Measurements from ENCODE around the gene SLC30A1. TPM values are rescaled to one million over a fixed set of nuclear protein-coding genes. Genes with fewer than 3 reads are reported as not detected.

SLC30A1 gene
- total and polyA plus RNA-seq, 2 of the 13 experiments (the other 11 are each of a cell fraction or from before 2014, with no cell fraction given): 5.9 to 24.4 TPM

DNA sequence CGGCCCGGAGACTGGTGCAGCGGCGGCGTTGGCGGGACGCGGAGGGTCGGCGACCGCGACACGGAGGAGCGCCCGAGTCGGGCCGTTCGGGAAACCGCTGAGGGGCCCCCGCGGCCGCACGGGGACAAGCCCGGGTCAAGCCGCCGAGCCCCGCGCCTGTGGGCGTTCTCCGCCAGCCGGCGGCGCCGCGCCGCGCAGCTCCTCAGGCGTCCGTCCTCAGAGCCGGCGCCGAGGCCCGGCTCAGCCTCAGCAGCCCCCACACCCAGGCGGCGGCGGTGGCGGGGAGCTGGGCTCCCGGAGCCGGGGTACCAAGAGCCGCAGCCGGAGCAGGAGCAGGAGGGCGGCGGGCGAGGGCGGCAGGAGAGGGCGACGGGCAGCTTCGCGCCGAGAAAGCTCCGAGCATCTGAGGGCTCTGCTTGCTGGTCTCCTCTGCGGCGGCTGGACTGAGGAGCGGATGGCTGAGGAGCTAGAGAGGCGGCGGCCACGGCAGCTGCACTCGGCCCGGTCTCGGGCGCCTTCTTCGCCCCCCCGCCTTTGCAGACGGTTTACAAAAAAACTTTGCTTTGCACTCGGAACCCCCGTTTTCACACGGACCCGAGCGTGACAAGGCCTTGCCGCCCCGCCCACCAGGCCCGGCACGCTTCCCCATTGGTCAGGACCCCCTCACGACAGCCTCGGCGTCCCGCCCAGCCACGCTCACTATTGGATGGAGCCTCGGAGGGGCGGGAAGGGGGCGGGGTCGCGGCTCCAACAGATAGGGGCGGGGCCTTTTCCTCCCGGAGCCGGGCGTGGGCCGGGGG, at the start of gene SLC30A1 (continued):
- TF ChIP-seq BCLAF1 (IDR thresholded peaks at IDR 0.05) (no peak), HNRNPL (IDR thresholded peaks at IDR 0.05; ENCODE audit: low read depth, low read length) (0 out of 2 replicates have a peak, but pooled peaks have one; percentile 17), ZNF430 (CRISPR knock-in tag; IDR thresholded peaks at IDR 0.05) (no peak), SSRP1 (CRISPR knock-in tag; IDR thresholded peaks at IDR 0.05) (no peak), IKZF1 (IDR thresholded peaks at IDR 0.05) (no peak), ZNF564 (CRISPR knock-in tag; IDR thresholded peaks at IDR 0.05) (no peak), ATAD3A (CRISPR knock-in tag; IDR thresholded peaks at IDR 0.05) (no peak), ZNF598 (CRISPR knock-in tag; IDR thresholded peaks at IDR 0.05; ENCODE audit: borderline replicate concordance) (no peak), PHF8 (CRISPR knock-in tag; IDR thresholded peaks at IDR 0.05) (no peak; the same call in 1 of the 2 replicates), KLF6 (CRISPR knock-in tag; IDR thresholded peaks at IDR 0.05) (no peak; the same call in 1 of the 2 replicates), TCF12 (IDR thresholded peaks at IDR 0.05) (no peak), TCF12 (CRISPR knock-in tag; IDR thresholded peaks at IDR 0.05) (no peak), GABPB1 (CRISPR knock-in tag; IDR thresholded peaks at IDR 0.05) (no peak), BCL6 (CRISPR knock-in tag; IDR thresholded peaks at IDR 0.05) (0 out of 2 replicates have a peak, but pooled peaks have one; percentile 17), ZNF703 (CRISPR knock-in tag; IDR thresholded peaks at IDR 0.05; ENCODE audit: borderline replicate concordance) (no peak), ZNF775 (CRISPR knock-in tag; IDR thresholded peaks at IDR 0.05; ENCODE audit: borderline replicate concordance) (no peak), ZNF788 (CRISPR knock-in tag; IDR thresholded peaks at IDR 0.05; ENCODE audit: borderline replicate concordance) (no peak), NFYB (CRISPR knock-in tag; IDR thresholded peaks at IDR 0.05) (peak; percentile 90)
- TF ChIP-seq, protein P1, sequence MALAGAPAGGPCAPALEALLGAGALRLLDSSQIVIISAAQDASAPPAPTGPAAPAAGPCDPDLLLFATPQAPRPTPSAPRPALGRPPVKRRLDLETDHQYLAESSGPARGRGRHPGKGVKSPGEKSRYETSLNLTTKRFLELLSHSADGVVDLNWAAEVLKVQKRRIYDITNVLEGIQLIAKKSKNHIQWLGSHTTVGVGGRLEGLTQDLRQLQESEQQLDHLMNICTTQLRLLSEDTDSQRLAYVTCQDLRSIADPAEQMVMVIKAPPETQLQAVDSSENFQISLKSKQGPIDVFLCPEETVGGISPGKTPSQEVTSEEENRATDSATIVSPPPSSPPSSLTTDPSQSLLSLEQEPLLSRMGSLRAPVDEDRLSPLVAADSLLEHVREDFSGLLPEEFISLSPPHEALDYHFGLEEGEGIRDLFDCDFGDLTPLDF (CRISPR knock-in tag; IDR thresholded peaks at IDR 0.05): 0 out of 2 replicates have a peak, but pooled peaks have one; percentile 4
- TF ChIP-seq, protein P2, sequence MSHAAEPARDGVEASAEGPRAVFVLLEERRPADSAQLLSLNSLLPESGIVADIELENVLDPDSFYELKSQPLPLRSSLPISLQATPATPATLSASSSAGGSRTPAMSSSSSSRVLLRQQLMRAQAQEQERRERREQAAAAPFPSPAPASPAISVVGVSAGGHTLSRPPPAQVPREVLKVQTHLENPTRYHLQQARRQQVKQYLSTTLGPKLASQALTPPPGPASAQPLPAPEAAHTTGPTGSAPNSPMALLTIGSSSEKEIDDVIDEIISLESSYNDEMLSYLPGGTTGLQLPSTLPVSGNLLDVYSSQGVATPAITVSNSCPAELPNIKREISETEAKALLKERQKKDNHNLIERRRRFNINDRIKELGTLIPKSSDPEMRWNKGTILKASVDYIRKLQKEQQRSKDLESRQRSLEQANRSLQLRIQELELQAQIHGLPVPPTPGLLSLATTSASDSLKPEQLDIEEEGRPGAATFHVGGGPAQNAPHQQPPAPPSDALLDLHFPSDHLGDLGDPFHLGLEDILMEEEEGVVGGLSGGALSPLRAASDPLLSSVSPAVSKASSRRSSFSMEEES (CRISPR knock-in tag; IDR thresholded peaks at IDR 0.05): no peak
- TF ChIP-seq, protein P3, sequence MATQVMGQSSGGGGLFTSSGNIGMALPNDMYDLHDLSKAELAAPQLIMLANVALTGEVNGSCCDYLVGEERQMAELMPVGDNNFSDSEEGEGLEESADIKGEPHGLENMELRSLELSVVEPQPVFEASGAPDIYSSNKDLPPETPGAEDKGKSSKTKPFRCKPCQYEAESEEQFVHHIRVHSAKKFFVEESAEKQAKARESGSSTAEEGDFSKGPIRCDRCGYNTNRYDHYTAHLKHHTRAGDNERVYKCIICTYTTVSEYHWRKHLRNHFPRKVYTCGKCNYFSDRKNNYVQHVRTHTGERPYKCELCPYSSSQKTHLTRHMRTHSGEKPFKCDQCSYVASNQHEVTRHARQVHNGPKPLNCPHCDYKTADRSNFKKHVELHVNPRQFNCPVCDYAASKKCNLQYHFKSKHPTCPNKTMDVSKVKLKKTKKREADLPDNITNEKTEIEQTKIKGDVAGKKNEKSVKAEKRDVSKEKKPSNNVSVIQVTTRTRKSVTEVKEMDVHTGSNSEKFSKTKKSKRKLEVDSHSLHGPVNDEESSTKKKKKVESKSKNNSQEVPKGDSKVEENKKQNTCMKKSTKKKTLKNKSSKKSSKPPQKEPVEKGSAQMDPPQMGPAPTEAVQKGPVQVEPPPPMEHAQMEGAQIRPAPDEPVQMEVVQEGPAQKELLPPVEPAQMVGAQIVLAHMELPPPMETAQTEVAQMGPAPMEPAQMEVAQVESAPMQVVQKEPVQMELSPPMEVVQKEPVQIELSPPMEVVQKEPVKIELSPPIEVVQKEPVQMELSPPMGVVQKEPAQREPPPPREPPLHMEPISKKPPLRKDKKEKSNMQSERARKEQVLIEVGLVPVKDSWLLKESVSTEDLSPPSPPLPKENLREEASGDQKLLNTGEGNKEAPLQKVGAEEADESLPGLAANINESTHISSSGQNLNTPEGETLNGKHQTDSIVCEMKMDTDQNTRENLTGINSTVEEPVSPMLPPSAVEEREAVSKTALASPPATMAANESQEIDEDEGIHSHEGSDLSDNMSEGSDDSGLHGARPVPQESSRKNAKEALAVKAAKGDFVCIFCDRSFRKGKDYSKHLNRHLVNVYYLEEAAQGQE (IDR thresholded peaks at IDR 0.05; ENCODE audit: borderline replicate concordance in 1 of 2, low read depth in 1 of 2, low read length in 2 of 2): peak in 1 of 2 experiments; percentile 68; a peak in 1 of 4 replicates

All from HepG2 (cell line).